G401 (cell line): ENCODE results near the gene LRRN2. TPM values are rescaled to one million over a fixed set of nuclear protein-coding genes. Genes with fewer than 3 reads are reported as not detected.

ENCODE experiments used
- DNase-seq: peaks from one replicate; pipeline ENCODE4 v3.0.0-alpha.2; 2015; ENCODE audit warnings: low spot score
- in situ Hi-C: cut with HindIII; loops from 2 replicates; pipeline ENCODE4 v1.10.0; 2016; ENCODE audit warnings: low sequenced_read_pairs, mixed read lengths
- total RNA-seq: library from RNA; depleted of rRNA; stranded (reverse); fragments of >200 nt; shearing (Covaris generic); gene quantifications from 2 replicates; pipeline ENCODE4 v1.2.3, GENCODE V29; 2014

Gene LRRN2
- total RNA-seq, 1 experiment from 2014 or later = 0.44 TPM

DNA sequence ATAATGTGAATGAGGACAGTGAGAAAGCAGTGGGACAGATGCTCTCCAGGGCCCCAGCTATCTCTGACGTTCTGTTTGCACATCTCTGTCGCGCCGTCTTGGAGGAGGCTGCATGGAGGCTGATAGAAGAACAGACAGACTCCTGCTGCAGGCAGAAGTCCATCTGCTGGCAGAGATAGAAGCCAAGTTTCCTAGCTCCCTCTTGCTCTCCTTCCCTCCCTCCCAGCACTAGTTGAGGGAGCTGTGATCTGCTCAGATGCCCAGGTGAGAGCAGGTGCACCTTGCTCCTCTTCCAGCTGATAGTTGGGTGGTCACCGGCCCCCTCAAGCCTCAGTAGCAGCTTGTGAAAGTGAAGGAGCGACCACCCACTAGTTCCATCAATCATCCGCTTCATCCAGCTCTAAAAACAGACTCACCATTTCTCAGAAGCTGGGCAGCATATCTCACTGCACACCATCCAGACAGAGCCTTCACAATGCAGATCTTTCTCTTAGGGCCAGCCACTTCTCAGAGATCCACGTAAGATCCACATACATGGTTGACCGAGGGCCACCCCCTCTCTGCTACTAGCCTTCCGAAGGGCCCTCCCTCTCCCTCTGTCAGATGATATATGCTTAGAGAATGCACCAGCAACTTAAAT is 12.9 kb downstream of the LRRN2 start:
- in situ Hi-C loops = no loop called here
- DNase-seq = peak; percentile 62

DNA sequence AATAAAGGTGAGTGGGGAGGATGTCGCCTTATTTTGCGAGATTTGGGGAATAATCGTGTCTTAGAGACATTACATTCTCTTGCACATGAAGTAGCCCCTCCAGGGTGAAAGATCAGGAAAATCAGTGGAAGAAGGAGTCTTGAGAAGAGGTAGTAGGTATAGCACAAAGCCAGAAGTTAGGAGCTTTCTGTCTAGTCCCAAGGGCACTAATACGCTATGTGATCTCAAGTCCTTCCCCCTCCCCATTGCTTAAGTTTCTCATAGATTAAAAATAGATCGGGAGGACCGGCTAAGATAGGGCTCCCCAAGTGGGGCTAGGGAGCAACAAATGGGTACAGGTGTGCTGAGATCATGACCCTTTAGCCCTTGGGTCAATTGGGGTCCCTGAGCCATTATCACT is 13.5 kb downstream of the LRRN2 start:
- DNase-seq = no peak
- in situ Hi-C loops = no loop called here

DNA sequence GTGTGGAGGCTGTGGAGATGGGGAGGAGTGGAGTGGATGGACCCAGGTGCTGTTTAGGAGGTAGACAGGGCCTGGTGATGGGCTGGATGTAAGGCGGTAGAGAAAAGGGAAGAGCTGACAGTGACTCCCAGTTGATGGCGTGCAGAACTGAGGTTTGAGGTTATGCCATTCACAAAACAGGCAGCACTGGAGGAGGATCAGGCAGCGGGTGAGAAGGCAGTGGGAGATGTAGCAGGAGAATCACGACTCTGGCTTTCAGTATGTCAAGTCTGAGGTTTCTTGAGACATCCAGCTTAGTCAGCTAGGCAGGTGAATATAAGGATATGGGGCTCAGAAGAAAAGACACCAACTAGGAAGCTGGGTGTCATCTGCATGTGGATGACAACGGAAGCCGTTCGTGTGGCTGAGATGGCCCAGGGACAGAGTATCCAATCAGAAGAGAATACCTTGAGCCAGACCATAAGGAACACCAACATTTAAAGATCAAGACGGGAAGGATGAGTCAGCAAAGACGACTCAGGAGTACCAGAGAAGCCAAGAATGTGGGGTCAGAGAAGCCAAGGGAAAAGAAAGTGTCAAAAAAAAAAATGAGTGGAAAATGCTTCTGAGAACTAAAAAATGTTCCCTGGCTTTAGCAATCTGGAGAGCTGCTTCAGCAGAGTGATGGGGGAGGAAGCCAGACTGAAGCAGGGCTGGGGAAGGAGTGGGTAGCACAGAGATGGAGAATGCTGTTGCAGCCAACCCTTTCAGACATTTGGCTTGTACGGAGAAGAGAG is 15.2 kb downstream of the LRRN2 start:
- no peak for DNase-seq
- in situ Hi-C loops = no loop called here

DNA sequence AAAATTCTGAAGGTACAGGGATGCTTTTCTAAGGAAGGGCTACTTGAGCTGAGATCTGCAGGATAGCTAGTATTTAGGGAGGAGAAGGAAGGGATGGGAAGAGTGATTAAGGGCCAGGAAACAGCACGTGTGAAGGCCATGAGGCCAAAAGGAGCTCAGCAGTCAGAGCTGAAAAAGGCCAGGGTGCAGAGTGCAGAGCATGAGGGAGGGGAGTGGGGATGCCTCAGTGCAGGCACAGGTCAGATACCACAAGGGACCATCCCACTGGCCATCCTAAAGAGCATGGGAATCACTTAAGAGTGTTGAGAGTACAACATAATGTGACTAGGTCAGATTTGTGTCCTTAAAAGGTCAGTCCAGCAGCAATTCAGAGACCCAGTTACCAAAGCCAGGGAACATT is 16.0 kb downstream of the LRRN2 start:
- no peak for DNase-seq
- in situ Hi-C loops = no loop called here

DNA sequence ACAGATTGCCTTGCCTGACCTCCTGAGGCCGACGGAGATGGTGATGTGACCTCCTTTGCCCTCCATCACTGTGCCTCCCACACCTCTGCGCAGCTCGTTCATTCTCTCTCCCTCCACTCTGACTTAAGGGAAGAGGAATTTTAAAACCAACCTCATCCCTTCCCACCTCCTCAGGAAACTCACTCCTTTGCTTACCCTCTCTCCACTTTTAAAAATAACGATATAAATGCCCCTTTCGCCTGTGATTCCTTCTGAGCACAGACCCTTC is 21.2 kb downstream of the LRRN2 start:
- in situ Hi-C loops = no loop called here
- DNase-seq = no peak

DNA sequence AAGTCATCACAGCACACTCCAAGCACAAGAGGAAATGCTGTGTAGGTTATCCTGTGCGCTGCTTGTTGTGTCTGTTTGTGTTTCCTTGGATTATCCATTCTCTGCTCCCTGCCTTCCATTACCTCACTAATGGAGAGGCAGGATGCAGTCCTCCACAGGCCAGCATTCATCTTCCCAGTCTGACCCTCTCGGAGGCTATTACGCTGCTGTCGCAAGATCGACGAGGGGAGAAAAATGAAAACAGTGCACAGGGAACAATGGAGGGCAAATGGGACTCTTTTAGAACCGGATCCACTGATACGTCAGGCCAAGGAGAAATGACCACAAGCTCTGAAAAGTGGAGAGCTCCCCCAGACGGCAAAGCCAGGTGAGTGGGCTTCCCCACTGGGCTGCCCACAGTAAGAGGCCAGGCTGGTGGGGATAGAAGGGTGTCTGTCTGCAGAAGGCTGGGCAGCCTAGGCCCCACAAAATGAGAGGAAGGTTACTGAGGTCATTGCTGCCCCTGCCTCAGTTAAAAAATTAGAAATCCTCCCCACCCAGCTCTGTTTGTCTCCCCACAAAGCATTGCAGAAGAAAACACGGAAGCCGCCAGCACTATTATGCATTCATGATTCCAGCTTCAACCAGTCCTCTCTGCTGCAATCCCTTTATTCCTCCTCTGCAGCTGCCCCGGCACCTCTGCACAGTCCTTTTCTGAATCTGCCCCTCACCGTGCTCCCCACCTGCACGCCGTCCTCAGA is 21.7 kb downstream of the LRRN2 start:
- DNase-seq = no peak
- in situ Hi-C loops = no loop called here

DNA sequence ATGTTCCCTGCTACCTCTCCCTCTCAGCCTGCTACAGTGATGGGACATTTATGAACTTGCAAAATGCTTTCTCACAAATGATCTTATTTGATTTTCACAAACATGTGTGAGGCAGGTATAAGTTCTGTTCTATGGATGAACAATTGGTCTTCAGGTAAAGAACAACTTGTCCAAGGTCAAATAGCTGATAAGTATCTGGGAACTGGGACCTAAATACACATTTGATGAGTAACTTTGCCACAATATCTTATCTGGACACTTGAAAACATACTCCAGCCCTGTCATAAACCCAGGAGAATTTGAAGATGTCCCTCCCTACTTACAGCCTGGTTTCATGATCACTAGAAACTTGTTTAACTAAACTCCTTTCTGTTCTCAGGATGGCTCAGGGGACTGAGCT is 23.0 kb downstream of the LRRN2 start:
- no peak for DNase-seq
- in situ Hi-C loops = no loop called here

DNA sequence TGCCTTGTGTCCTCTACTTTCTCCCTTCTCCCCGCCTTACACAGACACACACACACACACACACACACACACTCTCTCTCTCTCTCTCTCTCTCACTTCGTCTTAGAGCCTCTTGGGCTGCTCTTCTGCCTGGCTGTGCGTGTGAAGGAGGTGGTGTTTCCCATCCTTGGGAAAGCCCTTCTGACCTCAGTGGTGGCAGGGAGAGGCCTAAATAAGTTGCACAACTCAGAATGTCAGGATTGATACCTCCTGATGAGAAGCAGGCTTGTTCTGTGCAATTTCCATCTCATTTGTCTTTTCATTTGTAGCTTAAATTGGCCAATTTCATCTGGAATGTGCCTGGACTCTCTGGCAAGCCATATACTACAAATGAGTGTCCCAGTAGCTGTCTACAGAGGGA is 25.0 kb downstream of the LRRN2 start:
- DNase-seq = no peak
- in situ Hi-C loops = no loop called here

DNA sequence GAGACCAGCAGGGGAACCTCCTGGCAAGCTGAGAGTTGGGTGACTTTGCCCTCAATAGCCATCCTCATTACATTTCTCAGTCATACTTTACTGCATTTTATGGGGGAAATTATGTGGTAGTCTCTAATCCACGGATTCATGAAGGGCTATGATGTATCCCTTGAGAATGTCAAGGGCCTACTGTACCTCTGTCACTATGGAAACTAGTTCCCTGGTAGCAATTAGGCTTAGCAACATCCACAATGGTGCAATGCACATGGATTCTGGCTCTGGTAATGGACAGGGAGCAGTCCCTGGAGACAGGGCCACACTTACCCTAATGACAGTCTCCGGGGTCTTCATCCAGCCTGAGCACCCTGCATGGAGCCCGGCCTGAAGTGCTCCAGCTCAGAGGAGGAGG is 26.5 kb downstream of the LRRN2 start:
- no peak for DNase-seq
- in situ Hi-C loops = no loop called here

DNA sequence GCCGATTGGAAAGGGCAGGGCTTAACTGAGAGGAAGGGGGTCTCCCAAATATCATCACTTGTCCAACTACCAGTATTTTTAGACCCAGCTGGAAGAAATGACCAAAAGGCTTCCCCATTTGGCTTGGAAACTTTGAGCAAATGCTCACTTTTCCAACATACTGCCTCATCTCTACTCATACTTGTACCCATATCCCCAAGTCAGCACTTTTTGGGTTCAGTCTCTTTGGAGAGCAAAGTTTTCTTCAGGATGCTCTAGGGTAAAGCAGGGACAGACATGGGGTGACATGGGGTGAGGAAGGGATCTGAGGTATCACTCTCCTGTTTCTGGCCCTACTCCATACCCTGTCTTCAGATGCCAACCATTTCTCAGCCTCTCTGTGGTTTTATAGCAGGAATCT is 27.2 kb downstream of the LRRN2 start:
- in situ Hi-C loops = no loop called here
- no peak for DNase-seq

DNA sequence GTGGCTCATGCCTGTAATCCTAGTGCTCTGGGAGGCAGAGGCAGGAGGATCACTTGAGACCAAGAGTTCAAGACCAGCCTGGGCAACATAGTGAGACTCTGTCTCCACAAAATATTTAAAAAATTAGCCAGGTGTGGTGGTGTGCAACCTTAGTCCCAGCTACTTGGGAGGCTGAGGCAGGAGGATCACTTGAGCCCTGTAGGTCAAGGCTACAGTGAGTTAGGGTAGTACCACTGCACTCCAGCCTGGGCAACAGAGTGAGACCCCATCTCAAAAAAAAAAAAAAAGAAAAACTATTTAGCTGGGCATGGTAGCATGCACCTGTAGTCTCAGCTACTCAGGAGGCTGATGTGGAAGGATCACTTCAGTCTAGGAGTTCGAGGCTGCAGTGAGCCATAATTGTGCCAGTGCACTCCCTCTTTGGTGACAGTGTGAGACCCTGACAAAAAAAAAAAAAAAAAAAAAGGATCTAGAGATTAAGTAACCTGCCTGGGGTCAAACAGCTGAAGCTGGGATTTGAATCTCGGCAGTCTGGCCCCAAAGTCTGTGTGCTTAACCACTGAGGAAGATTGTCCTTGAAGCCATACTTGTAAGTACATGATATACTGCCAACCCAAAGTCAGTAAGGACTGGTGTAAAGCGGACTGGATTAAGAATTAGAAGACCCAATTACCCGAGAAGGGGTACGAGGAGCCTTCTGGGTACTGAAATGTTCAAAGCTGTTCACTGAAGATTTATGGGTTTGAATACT is 31.8 kb downstream of the LRRN2 start:
- in situ Hi-C loops = no loop called here

DNA sequence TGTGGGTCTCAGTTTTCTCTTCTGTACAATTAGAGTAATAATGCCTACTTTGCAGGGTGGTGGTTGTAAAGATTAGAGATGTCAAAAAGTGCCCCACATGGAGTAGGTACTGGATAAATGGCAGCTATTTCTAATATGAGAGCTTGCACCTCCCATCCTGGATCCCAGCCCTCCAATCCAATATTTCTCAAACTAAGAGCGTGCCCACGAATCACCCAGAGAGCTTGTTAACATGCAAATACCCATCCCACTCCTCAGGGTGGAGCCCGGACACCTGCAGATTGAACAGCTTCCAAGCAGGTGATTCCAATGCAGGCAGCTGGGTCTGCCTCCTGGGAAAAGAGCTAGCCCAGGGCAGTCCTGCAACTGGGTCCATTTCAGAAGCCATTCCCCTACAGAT is 33.0 kb downstream of the LRRN2 start:
- no peak for DNase-seq
- in situ Hi-C loops = no loop called here

More for the DNA sequence above, 31.8 kb downstream of the LRRN2 start:
- DNase-seq = no peak

DNA sequence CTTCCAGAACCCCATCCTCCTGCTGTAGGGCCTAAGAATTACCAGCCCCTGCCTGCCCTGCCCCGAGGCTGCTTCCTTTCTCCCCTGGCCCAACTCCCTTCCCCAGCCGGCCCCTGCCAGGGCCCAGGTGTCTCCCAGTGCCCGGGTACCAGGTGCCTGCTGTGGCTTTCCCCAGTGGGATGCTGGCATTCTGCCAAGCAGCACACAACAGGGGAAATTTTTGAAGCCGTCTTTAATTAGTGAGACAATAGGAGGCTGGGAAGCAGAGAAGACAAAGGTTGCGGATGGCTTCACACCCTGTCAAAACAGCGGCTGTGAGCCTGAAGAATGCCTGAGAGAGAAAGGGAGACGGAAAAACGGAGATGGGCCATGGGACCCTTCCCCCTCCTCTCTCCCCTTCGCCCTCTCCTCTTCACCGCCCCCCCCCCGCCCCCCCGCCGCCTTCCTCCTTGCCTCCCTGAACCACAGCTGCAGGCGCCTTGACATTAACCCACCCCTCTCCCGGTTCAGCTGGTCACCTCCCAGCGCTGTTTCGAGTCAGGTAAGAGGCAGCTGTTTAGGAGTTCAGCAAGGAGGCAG is 33.6 kb downstream of the LRRN2 start:
- in situ Hi-C loops = no loop called here
- DNase-seq = peak; percentile 35

DNA sequence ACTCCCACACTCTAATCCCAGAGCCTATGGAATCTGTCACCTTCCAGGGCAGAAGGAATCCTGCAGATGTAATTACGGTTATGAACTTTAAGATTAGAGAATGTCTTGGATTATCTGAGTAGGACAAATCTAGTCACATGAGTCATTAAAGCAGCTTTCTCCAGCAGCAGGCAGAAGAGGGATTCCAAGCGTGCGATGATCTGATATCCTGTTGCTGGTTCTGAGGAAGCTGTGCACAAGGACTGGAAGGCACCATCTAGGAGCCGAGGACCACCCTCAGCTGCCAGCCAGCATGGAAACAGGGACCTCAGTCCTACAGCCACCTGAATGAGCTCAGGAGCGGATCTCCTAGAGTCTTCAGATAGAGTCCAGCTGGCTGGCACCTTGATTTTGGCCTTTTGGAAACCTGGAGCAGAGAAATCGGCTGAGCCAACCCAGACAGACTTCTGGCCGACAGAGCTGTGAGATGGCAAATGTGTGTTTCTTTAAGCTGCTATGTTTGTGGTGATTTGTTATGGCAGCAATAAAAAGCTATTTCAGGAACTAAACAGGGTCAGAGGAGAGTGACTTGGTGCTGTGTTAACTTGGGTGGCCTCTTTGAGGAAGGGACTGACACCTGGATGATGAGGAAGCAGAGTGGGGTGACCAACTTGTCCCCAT is 34.5 kb downstream of the LRRN2 start:
- in situ Hi-C loops = no loop called here
- DNase-seq = peak; percentile 76

DNA sequence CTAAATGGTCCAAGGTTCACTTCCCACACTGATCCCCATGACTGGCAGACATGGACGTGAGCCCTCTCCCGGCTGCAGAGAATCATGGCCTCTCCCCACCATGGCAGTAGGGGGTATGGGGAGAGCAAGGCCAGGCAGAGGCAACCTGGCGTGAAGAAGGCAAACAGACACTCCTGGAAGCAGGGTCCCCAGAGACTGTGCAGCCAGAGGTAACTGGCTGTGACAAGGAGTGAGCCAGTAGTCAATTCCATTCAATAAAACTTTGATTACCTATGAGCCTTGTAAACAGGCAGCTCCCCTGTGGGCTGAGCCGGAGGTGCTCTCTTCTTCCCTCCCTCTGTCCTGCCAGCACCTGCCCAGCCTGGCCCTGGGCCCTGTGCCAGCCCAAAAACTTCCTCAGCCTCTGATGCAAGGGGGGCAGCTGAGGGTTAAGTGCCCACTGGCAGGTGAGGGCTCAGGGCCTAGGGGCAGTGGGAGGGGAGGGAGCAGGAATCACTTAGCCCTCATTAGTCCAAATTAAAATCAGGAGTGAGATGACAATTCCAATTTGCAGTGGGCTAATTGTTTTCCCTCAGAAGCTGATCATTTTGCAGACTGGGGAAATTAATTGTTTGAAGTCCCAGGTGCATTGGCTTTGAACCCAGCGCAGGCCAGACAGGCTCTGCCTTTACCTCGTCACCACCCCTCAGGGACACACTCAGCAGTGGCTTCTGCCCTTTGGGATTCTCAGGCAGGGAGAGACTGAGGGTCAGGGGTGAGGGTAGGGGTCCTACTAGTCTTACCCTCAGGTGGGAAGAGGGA is 35.6 kb downstream of the LRRN2 start:
- in situ Hi-C loops = no loop called here
- DNase-seq = no peak

DNA sequence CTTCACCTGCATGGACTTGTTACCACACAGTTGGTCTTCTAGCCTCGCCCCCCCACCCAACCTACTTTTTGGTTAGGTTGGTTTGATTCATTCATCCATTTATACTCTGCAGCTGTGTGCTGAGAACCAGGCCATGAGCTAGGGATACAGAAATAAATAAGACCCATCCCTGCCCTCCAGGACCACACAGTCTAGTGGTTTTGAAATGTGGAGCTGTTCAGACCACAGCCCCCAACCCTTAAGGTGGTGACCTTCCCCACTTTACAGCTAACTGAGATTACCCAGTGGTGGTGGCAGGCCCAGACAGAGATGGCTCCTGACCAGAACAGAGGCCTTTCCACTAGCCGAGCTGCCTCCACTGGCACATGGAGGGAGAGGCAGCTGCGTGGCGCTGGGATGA is 37.0 kb downstream of the LRRN2 start:
- in situ Hi-C loops = no loop called here
- DNase-seq = no peak

DNA sequence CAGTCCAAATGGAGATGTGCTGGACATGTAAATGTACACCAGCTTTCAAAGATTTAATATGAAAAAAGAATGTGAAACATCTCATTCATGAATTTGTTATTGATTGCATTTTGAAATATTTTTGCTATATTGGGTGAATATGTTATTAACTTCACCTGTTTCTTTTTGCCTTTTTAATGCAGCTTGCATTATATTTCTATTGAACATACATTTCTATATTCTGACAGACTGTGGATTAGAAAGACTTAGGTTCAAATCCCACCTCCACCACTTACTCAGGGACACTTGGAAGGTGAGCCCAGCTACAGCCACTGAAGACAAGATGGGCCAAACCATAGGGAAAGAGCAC is 37.8 kb downstream of the LRRN2 start:
- in situ Hi-C loops = no loop called here
- DNase-seq = no peak

DNA sequence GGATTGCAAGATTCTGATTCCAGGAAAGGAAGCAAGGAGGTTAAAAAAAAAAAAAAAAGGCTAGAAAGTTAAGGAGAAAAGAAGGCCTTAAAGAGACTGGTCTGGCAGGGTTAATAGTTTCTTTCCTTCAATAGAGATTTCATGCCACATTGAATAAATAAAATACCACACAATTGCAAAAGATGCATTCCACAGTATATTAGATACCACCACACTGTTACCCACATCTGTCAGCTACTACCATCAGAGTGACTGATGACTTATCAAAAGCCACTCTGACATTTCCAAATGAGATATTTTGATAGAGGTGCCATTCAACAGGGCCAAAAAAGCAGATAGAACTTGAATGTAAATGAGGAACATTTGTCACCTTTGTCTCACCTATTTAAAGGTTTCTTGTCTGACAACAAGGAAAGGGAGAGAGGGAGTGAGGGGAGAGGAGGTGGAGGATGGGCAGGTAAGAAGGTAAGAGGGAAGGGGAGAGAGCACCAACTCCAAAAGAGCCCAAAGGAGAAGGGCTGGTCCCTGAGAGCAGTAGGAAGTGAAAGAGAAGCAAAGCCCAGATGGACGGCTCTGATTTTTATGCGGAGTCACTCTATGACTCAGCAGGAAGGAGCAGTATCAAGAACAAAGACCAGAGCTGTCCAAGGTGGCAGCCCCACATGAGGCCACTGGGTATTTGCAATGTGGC is 38.3 kb downstream of the LRRN2 start:
- in situ Hi-C loops = no loop called here
- DNase-seq = peak; percentile 36
